ENCODE measurements around the gene ZMIZ1.

- TF ChIP-seq, protein P1, sequence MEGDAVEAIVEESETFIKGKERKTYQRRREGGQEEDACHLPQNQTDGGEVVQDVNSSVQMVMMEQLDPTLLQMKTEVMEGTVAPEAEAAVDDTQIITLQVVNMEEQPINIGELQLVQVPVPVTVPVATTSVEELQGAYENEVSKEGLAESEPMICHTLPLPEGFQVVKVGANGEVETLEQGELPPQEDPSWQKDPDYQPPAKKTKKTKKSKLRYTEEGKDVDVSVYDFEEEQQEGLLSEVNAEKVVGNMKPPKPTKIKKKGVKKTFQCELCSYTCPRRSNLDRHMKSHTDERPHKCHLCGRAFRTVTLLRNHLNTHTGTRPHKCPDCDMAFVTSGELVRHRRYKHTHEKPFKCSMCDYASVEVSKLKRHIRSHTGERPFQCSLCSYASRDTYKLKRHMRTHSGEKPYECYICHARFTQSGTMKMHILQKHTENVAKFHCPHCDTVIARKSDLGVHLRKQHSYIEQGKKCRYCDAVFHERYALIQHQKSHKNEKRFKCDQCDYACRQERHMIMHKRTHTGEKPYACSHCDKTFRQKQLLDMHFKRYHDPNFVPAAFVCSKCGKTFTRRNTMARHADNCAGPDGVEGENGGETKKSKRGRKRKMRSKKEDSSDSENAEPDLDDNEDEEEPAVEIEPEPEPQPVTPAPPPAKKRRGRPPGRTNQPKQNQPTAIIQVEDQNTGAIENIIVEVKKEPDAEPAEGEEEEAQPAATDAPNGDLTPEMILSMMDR (IDR thresholded peaks at IDR 0.05): no peak
- TF ChIP-seq ZFX (IDR thresholded peaks at IDR 0.05; ENCODE audit: borderline replicate concordance): no peak
Observed at GRCh38 chr10:79167537-79167936, 98.8 kb downstream of the ZMIZ1 start.
